HG03378 (cell line): ENCODE data around the gene LPCAT1.
"Not testable (repeated sequence)": the region's sequence is repeated elsewhere in the genome, so short reads cannot be mapped to it uniquely, and the experiment has no call there.

Experiments used
- ATAC-seq: cut with Tn5 transposase; IDR thresholded peaks from one replicate; pipeline ENCODE4 v1.9.1; 2021; ENCODE audit warnings: mild to moderate bottlenecking, moderate library complexity; ENCODE audit not compliant: unreplicated experiment

Gene LPCAT1

DNA sequence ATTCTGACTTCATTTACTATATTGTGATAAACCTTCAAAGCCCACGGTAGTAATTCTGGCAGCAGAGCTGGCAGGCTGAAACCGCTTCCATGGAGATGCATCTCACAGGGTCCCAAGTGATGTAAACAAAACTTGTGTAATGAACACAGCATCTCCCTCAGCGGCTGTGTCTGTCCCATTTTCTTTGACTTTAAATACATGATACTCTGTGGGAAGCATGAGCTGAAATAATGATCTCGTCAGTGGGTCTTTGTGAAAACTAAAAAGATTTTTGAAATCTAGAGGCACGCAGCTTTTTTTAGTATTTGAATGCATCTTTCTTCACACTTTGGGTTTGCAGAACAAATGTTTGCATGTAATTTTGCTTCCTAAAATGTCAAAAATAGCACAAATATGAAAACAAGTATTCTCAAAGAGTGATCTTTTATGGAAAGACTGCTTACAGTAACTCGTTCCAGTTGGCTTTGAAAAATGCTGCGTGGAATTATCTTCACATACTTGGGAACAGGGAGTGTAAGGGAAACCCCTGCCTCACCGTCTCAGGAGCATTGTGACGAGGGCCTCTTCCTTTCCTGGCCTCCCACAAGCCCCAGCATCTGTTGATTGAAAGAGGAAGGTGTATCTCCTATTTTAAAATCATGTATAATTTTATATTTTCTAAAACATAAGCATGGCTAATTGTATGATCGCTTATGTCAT, 18.1 kb upstream of the LPCAT1 start:
- no peak for ATAC-seq

DNA sequence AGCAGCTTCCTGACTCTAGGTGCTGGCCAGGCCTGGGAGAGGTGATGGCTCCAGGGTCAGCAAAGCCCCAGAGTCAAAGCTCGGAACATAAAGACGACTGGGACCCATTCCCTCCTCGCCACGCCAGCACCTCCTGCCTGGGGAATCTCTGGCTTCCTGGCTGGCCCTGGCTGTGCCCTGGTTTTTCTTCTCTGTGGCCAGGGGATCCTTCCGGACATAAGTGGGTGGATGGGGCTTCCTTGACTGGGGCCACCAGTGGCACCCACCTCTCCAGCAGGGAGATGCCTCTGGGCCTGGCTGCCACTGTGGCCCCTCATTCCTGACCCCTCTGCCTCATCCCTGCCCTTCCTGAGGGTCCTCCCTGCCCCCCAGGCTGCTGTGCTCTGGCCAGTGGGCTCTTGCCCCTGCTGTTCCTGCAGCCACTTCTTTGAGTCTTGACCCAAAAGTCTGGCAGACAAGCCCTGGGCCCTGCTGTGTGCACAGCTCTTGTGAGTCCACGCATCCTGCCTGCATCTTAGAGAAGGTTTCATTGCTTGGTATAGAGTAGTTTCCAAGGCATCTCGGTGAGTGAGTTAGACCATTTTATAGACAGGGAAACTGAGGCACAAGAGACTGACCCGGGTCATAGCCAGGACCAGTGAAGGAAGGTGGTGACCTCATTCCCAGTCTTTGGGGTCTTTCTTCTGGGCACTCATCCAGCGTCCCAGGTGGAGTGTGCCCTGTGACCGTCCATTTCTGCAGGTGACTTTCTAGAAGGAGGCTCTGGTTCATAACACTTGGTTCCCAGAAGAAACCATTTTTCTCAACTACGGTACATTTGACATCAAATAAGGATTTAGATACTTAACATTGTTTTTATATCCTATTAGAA, 17.3 kb upstream of the LPCAT1 start:
- ATAC-seq: no peak

DNA sequence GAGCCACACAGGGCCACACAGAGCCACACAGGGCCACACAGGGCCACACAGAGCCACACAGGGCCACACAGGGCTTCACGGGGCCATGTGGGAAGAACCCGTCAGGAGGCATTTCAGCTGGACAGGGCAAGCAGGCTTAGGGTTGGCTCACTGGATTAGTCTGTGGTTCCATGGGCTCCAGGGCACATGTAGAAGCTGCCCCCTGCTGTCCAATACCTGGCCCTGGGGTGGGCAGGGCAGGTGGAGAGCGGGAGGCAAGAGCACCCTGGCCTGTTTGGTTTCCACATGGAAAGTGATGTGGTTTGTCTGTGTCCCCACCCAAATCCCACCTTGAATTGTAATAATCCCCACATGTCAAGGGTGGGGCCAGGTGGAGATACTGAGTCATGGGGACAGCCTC, 16.4 kb upstream of the LPCAT1 start:
- no peak for ATAC-seq

DNA sequence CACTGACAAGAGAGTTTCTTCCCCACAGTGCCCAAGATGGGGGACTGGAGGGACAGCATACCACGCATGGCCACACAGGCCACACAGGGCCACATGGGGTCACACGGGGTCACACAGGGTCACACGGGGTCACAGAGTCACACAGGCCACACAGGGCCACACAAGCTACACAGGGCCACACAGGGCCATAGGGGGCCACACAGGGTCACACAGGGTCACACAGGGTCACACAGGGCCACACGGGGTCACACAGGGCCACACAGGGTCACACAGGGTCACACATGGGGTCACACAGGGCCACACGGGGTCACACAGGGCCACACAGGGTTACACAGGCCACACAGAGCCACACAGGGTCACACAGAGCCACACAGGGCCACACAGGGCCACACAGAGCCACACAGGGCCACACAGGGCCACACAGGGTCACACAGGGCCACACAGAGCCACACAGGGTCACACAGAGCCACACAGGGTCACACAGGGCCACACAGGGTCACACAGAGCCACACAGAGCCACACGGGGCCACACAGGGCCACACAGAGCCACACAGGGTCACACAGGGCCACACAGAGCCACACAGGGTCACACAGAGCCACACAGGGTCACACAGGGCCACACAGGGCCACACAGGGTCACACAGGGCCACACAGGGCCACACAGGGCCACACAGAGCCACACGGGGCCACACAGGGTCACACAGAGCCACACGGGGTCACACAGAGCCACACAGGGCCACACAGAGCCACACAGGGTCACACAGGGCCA, 15.8 kb upstream of the LPCAT1 start:
- not testable (repeated sequence) for ATAC-seq

DNA sequence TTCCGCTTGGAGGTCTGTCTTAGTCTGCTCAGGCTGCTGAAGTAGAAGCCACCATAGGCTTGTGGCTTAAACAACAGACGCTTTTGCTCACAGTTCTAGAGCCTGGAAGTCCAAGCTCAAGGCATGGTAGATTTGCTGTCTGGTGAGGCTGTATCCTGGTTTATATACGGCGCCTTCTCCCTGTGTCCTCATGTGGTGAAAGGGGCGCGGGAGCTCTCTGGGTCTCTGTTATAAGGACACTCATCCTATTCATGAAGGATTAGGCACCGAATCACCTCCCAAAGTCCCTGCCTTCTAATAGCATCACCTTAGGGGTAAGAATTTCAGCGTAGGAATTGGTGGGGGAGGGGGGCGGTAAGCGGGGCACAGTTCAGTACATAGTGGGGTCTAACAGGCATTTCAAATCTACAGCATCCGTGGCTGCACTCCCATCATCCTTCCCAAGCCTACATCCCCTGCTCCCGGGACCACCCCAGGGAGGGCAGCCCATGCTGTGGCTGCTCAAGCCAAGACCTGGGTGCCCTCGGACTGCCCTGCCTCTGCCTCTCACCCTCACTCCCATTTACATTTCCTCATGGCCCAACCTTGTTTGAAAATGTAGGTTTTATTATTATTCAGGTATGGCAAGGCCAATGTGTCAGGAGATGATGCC, 15.1 kb upstream of the LPCAT1 start:
- no peak for ATAC-seq

DNA sequence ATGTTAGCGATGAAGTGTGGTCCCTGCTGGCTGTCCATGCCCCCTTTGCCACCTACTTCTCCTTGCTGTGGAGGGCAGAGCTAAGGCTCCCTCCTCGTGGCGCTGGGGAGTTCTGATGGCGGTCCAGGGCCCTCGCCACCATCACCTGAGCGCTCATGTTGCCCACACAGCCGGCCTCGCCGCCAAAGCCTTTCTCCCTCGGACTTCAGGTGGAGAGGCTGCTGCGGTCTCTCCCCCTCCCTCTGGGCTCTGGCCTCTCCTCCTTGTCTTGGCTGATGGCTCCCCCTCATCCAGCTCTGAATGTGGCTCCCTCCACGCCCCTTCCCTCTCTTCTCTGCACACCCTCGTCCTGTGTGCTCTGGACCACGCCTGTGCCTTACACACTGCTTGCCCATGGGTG, 14.5 kb upstream of the LPCAT1 start:
- no peak for ATAC-seq

DNA sequence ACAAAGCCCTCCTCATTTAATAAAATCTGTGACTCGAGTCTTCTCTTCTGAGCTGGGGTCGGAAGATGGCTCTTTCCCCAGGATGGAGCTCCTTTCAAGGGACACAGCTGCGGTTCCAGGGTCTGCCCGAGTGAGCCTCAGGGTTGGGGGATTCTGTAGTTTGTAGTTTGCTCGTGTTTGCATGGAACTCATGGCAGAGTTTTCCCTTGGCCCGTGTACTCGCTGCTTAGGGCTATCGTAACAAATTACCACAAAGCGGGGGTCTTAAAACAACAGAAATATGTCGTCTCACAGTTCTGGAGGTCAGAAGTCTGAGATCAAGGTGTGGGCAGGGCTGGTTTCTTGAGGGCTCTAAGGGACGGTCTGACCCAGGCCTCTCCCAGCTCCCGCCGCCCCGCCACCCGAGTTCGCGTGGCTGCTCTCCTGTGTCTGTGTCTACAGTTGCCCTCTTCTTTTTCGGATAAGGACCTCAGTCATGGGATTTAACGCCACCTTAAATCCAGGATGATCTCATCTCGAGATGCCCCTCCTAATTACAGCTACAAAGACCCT, 13.9 kb upstream of the LPCAT1 start:
- no peak for ATAC-seq

DNA sequence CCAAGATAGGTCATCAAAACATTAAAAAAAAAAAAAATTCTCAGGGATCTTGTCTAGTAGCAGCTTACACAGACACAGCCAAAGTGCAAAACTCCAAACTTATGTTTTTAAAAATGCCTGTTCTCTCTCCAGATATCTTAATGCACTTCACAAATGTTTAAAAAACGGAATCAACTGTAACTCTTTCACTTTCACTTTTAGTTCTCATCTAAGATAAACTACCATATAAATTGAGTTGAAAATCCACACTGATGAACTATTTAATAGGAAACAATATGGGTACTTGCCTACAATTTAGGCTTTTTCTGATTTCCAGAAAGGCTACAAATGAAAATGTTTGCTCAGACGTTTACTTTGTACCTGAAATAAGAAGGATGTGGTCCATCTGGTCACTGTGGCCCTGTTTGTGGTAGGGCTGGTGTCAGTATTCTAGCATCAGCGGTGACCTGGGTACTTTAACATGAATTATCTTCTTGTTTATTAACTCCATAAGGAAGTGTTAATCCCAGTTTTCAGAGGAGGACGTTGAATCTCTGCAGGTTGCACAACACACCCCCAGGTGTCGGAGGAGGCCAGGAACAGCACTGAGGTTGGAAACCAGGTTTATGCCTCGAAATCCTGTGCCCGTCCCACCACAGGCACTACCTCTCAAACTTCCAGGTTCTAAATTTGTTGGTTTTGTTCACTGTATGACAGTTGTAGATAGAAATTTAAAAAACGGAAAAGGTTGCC, 13.3 kb upstream of the LPCAT1 start:
- ATAC-seq: no peak

DNA sequence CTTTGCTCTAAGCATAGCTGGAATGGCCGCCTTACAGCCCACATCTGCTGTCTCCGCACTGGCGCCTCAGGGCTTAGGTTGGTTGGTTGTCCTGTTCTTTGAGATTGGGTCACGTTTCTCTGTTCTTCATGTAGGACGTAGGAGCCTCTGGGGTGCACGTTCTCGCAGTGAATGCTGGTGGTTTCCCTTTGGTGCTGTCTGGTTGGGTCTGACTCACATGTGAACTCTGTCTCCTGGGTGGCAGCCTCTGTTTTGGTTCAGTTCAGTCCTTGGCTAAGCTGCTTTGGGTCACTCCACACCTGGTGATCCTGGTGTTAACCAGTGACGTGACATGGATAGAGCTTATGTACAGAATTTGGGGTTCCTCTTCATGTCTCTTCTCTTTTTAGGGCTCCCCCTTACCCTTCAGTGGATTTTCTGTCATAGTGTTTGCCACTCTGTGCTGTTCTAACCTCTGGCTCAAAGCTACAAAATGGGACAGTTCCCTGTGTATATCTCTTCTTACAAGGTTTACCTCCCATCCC, 12.6 kb upstream of the LPCAT1 start:
- peak; percentile 97 for ATAC-seq

DNA sequence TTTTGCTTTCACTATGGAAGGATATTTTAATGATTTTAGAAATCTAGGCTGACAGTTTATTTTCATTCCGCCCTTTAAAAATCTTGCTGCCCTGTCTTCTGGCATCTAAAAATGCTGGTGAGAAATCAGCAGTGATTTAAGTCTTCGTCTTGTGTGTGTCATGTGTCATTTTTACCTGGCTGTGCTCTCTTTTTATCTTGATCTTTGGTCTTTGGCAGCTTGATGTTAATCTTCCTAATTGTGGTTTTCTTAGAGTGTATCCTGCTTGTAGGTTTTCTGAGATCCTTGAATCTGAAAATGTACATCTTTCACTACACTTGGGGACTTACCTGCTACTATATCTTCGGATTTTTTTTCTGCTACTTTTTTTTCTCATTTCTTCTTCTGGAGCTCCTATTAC, 11.9 kb upstream of the LPCAT1 start:
- ATAC-seq: no peak

DNA sequence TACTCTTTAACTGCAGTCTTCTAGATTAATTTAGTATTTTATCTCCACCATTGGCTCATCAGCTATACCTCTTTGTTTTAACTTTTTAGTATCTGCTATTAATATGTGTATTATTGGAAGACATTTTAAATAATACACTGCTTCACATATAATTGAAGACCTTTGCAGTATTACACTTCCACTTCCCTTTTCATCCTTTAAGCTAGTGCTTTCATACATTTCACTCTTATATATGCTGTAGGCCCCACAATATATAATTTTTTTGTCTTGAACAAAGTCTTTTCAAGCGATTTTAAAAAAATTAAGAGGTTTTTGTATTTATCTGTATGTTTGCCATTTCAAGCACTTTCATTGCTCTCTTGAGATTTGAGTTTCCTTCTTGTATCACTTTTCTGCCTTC, 8.6 kb upstream of the LPCAT1 start:
- ATAC-seq: no peak

DNA sequence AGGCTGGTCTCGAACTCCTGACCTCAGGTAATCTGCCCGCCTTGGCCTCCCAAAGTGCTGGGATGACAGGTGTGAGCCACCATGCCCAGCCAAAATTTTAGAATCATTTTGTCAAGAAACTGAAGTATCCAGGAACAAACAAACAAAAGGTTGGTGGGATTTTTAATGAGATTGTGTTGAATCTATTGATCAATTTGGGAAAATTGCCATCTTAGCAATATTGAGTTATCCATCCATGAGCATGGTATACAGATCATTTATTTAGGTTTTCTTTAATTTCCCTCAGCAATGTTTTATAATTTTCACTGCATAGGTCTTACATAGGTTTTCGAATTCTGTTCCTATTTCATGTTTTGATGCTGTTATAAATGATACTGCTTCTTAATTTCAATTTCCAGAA, 5.7 kb upstream of the LPCAT1 start:
- ATAC-seq: no peak

DNA sequence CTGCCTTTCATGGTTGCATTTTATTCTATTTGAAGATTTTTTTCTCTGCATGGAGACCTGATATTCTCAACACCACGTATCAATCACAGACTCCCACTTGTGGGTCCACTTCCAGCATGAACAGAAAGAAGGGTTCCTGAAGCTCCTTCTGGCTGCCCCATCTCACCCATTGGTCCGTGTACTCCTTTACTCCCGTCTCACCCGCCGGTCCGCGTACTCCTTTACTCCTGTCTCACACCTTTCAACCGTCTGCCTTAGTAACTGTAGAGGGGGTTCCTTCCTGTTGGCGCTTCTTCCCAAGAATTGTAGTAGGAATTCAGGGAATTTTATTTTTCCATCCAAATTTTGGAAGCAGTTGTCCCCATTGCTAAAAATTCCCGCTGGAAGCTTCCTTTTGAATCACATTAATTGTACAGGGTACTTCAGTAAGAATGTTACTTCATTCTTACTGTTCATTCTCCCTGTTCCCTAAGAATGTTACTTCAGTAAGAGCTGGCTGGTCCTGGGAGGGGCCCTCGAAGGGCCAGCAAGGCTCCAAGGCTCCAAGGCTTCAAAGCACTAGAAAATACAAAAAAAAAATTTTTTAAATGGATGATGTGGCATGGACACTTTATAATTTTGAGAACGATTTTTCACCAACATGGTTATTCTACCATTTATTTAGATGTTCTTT, 3.9 kb upstream of the LPCAT1 start:
- ATAC-seq: no peak

DNA sequence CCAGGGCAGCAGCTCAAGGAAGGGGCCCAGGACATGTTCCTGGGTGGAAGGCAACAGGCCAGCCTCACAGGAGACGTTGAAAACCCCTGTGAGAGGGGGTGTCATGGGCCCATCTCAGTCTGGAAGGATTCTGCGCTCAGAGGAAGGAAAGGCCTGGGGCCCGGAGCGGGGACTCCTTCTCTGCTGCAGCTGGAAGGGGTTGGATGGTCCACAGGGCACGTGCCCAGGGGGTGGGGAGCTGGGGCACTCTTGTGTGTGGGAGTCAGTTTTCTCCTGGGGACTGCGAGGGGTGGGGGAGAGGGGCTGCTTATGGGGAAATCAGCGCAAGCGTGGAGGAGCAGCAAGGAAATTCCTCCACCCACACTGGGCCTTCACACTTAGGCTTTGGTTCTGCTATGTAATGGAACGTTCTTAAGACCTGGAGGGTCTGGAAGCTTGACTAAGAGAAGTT, 2.9 kb upstream of the LPCAT1 start:
- ATAC-seq: no peak

DNA sequence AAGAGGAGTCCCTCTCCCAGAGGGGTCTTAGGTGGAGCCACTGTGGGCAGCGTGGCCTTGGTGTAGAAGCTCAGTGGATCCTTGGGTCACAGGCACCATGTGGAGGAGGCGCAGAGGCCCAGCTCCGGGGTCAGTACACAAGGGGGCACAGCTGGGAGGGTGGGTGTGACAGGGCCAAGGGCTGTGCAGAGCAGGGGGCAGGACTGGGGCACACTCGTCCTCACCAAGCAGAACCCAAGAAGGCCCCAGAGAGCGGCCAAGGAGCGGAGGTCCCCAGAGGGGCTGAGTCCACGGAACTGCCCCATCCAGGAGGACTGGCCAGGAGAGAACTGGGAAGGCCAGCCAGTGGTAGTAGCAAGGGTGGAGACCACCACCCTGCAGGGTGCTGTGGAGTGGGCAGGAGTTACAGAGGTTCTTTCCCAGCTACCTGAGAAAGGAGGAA, 2.5 kb upstream of the LPCAT1 start:
- no peak for ATAC-seq

DNA sequence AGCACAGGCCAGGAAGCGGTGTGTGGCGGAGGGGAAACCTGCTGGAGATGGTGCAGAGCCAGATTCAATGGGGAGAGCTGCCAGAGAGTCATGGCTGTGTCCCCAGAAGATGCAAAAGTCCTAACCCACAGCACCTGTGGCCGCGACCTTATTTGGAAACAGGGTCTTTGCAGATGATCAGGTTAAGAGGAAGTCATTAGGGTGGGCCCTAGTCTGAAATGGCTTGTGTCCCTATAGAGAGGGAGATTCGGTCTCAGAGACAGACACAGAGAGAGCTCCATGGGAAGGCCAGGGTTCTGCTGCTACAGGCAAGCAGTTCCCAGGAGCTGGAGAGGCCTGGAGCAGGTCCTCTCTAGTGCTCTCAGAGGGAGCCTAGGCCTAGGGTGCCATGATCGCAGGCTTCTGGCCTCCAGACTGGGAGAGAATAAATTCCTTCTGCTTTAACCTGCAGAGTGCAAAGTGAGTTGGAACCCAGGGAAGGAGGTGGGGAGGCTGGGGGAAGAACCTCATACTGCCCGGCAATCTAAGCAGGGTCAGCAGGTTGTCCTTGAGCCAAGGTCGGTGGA, 1.9 kb upstream of the LPCAT1 start:
- no peak for ATAC-seq

DNA sequence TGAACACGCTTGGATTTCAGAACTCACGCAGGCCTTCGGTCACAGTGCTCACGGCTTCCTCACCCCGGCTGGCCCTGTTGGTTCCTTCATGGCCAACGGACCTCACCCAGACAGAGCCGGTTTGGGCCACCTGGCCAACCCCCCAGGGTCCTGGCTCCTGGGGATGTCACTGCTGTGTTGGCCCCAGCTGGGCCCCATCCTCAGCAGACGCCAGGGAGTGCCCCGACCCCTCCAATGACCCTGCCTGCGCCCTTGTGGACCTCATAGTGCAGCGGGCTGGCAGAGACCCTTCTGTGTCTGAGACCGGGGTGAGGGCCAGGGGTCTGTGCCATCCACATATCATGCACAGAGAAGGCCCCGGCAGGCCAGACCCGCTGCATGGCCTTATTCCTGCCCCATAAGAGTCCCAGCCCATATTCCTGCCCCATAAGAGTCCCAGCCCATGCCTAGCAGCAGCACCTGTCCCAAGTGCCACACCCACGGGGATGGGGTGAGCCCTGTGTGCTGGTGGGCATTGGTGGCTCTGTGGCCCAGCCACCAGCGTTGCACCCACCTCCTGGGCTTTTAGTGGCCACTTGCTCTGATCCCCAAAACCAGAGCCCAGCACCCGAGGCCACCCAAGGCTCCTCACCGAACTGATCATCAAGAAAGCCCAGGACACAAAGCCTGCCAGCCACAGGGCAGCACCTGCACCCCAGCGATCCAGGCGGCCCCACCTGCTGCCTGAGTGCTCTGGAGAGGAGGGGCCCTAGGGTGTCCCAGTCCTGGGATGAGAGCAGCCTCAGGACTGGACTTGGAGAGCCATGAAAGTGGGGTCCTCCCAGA, 1.3 kb upstream of the LPCAT1 start:
- ATAC-seq: no peak

DNA sequence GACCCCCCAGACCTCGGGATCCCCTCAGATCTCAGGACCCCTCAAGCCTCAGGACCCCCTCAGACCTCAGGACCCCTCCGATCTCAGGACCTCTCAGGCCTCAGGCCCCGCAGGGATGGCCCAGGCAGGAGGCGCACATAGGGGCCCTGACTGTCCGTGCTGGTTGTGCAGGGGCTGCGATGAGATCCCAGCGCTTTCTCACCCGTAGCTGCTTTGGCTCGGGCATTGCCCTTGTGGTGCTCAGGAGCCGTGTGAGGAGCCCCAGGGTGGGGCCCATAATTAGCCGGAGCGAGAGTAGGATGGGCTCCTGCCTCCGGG, 680 bp upstream of the LPCAT1 start:
- no peak for ATAC-seq
